Liver (tissue), 3 donors: Measurements from ENCODE around the gene EDNRA.

Source experiments
- FOXA2 ChIP-seq: IDR thresholded peaks from 2 replicates; pipeline ENCODE4 v1.6.1; 2016; ENCODE audit warnings: antibody characterized with exemption
- GABPA ChIP-seq, 2 donors: IDR thresholded peaks in 1 of 2; conservative IDR thresholded peaks in 1 of 2; 2 replicates each; pipeline ENCODE4 v1.6.1; 2016; ENCODE audit warnings: antibody characterized with exemption in 2 of 2, mild to moderate bottlenecking in 1 of 2, moderate library complexity in 1 of 2
- HNF4G ChIP-seq: IDR thresholded peaks from 2 replicates; pipeline ENCODE4 v1.6.1; 2016; ENCODE audit warnings: antibody characterized with exemption
- JUND ChIP-seq, 2 donors: IDR thresholded peaks; 2 replicates each; pipeline ENCODE4 v1.6.1; 2016; ENCODE audit warnings: antibody characterized with exemption in 2 of 2
- RAD21 ChIP-seq, 2 donors: IDR thresholded peaks; 2 replicates each; pipeline ENCODE4 v1.6.1; 2016; ENCODE audit warnings: antibody characterized with exemption in 2 of 2, mild to moderate bottlenecking in 2 of 2
- YY1 ChIP-seq: IDR thresholded peaks from 2 replicates; pipeline ENCODE4 v1.6.1; 2016; ENCODE audit warnings: antibody characterized with exemption, mild to moderate bottlenecking
- TF ChIP-seq, protein P1 (sequence below): fragments of 150-350 bp; IDR thresholded peaks from 2 replicates; pipeline ENCODE4 v1.5.1; 2017; ENCODE audit warnings: improper control_type of control experiment, low read depth, low read length; ENCODE audit not compliant: missing input control
- TF ChIP-seq, protein P2 (sequence below): IDR thresholded peaks from 2 replicates; pipeline ENCODE4 v1.6.1; 2016; ENCODE audit warnings: antibody characterized with exemption, mild to moderate bottlenecking
- TF ChIP-seq, protein P3 (sequence below): IDR thresholded peaks from 2 replicates; pipeline ENCODE4 v1.6.1; 2016; ENCODE audit warnings: antibody characterized with exemption
- TF ChIP-seq, protein P4 (sequence below): IDR thresholded peaks from 2 replicates; pipeline ENCODE4 v1.6.1; 2016; ENCODE audit warnings: antibody characterized with exemption
- TF ChIP-seq, protein P5 (sequence below): IDR thresholded peaks from 2 replicates; pipeline ENCODE4 v1.6.1; 2016; ENCODE audit warnings: antibody characterized with exemption
- donor health status: healthy.
- donor health status: healthy.

DNA sequence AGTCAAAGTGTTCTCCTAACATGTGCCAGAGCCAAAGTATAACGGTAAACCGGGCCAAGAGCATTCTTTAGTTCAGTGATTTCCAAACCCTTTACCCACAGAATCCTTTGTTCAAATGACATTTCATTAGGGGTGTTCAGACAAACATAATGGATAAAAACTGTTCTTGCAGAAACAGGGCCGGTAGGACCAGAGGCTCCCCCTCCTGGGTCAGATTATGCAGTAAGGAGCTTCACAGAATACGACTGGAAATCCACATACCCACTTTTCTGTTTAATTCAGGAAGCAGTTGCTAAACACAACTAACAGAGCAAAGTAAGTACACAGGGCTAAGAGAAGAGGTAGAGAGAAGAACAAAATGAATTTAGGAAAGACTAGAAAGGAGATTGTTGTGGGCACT, 89.7 kb downstream of the EDNRA start:
- TF ChIP-seq, protein P1, sequence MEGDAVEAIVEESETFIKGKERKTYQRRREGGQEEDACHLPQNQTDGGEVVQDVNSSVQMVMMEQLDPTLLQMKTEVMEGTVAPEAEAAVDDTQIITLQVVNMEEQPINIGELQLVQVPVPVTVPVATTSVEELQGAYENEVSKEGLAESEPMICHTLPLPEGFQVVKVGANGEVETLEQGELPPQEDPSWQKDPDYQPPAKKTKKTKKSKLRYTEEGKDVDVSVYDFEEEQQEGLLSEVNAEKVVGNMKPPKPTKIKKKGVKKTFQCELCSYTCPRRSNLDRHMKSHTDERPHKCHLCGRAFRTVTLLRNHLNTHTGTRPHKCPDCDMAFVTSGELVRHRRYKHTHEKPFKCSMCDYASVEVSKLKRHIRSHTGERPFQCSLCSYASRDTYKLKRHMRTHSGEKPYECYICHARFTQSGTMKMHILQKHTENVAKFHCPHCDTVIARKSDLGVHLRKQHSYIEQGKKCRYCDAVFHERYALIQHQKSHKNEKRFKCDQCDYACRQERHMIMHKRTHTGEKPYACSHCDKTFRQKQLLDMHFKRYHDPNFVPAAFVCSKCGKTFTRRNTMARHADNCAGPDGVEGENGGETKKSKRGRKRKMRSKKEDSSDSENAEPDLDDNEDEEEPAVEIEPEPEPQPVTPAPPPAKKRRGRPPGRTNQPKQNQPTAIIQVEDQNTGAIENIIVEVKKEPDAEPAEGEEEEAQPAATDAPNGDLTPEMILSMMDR, result no peak
- no peak for TF ChIP-seq GABPA (IDR thresholded peaks at IDR 0.05 in 1 of 2, conservative IDR thresholded peaks at IDR 0.05 in 1 of 2)
- TF ChIP-seq, protein P2, sequence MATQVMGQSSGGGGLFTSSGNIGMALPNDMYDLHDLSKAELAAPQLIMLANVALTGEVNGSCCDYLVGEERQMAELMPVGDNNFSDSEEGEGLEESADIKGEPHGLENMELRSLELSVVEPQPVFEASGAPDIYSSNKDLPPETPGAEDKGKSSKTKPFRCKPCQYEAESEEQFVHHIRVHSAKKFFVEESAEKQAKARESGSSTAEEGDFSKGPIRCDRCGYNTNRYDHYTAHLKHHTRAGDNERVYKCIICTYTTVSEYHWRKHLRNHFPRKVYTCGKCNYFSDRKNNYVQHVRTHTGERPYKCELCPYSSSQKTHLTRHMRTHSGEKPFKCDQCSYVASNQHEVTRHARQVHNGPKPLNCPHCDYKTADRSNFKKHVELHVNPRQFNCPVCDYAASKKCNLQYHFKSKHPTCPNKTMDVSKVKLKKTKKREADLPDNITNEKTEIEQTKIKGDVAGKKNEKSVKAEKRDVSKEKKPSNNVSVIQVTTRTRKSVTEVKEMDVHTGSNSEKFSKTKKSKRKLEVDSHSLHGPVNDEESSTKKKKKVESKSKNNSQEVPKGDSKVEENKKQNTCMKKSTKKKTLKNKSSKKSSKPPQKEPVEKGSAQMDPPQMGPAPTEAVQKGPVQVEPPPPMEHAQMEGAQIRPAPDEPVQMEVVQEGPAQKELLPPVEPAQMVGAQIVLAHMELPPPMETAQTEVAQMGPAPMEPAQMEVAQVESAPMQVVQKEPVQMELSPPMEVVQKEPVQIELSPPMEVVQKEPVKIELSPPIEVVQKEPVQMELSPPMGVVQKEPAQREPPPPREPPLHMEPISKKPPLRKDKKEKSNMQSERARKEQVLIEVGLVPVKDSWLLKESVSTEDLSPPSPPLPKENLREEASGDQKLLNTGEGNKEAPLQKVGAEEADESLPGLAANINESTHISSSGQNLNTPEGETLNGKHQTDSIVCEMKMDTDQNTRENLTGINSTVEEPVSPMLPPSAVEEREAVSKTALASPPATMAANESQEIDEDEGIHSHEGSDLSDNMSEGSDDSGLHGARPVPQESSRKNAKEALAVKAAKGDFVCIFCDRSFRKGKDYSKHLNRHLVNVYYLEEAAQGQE, result no peak
- TF ChIP-seq YY1, result no peak
- TF ChIP-seq, protein P3, sequence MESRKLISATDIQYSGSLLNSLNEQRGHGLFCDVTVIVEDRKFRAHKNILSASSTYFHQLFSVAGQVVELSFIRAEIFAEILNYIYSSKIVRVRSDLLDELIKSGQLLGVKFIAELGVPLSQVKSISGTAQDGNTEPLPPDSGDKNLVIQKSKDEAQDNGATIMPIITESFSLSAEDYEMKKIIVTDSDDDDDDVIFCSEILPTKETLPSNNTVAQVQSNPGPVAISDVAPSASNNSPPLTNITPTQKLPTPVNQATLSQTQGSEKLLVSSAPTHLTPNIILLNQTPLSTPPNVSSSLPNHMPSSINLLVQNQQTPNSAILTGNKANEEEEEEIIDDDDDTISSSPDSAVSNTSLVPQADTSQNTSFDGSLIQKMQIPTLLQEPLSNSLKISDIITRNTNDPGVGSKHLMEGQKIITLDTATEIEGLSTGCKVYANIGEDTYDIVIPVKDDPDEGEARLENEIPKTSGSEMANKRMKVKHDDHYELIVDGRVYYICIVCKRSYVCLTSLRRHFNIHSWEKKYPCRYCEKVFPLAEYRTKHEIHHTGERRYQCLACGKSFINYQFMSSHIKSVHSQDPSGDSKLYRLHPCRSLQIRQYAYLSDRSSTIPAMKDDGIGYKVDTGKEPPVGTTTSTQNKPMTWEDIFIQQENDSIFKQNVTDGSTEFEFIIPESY, result no peak
- TF ChIP-seq RAD21 (IDR thresholded peaks at IDR 0.05), result no peak
- TF ChIP-seq FOXA2, result no peak
- no peak for TF ChIP-seq HNF4G
- TF ChIP-seq, protein P4, sequence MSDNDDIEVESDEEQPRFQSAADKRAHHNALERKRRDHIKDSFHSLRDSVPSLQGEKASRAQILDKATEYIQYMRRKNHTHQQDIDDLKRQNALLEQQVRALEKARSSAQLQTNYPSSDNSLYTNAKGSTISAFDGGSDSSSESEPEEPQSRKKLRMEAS, result no peak
- TF ChIP-seq, protein P5, sequence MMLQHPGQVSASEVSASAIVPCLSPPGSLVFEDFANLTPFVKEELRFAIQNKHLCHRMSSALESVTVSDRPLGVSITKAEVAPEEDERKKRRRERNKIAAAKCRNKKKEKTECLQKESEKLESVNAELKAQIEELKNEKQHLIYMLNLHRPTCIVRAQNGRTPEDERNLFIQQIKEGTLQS, result no peak
- TF ChIP-seq JUND (IDR thresholded peaks at IDR 0.05), result no peak
